SK-N-SH treated with all-trans-retinoic acid at 6 μM for 48 hours (cell line): ENCODE data around the gene STAG1.
"Not testable (repeated sequence)": the region's sequence is repeated elsewhere in the genome, so short reads cannot be mapped to it uniquely, and the experiment has no call there.

Source experiments
- ATAC-seq: fragments of 200-7000 bp; cut with Tn5 transposase; 3 replicates; pipeline ENCODE4 v1.9.1; 2020; ENCODE audit warnings: mild to moderate bottlenecking, moderate library complexity
- ARNTL ChIP-seq: fragments of 450-650 bp; formaldehyde crosslinking; IDR thresholded peaks from 2 replicates; pipeline ENCODE4 v1.5.0; 2020; ENCODE audit warnings: low read depth, mild to moderate bottlenecking, moderate library complexity, borderline replicate concordance
- BACH2 ChIP-seq: fragments of 250-450 bp; sonication (Bioruptor Pico); IDR thresholded peaks from 2 replicates; pipeline ENCODE4 v1.9.0; 2021; ENCODE audit warnings: mild to moderate bottlenecking, borderline replicate concordance
- CREB5 ChIP-seq: fragments of 250-450 bp; sonication (Bioruptor Pico); IDR thresholded peaks from 2 replicates; pipeline ENCODE4 v1.5.1; 2020; ENCODE audit warnings: low read depth, mild to moderate bottlenecking, moderate library complexity
- CSDC2 ChIP-seq: fragments of 250-450 bp; sonication (Bioruptor Pico); IDR thresholded peaks from 2 replicates; pipeline ENCODE4 v1.5.0; 2020; ENCODE audit warnings: mild to moderate bottlenecking, moderate library complexity
- CSRNP3 ChIP-seq: fragments of 250-450 bp; sonication (Bioruptor Pico); IDR thresholded peaks from 2 replicates; pipeline ENCODE4 v1.5.1; 2021; ENCODE audit warnings: mild to moderate bottlenecking, moderate library complexity
- ESRRG ChIP-seq: fragments of 250-450 bp; sonication (Bioruptor Pico); IDR thresholded peaks from 2 replicates; pipeline ENCODE4 v1.6.1; 2021; ENCODE audit warnings: mild to moderate bottlenecking
- GLIS3 ChIP-seq: fragments of 250-450 bp; sonication (Bioruptor Pico); IDR thresholded peaks from 2 replicates; pipeline ENCODE4 v1.5.0; 2020; ENCODE audit warnings: mild to moderate bottlenecking, moderate library complexity
- ISL1 ChIP-seq: fragments of 250-450 bp; sonication (Bioruptor Pico); IDR thresholded peaks from 2 replicates; pipeline ENCODE4 v2.1.2; 2022; ENCODE audit warnings: mild to moderate bottlenecking, moderate library complexity
- OSR1 ChIP-seq: fragments of 250-450 bp; sonication (Bioruptor Pico); IDR thresholded peaks from 2 replicates; pipeline ENCODE4 v1.8.0; 2022; ENCODE audit warnings: moderate library complexity, mild to moderate bottlenecking, inconsistent platforms
- PATZ1 ChIP-seq: fragments of 250-450 bp; sonication (Bioruptor Pico); IDR thresholded peaks from 2 replicates; pipeline ENCODE4 v1.8.0; 2020; ENCODE audit warnings: mild to moderate bottlenecking, moderate library complexity, borderline replicate concordance
- POU6F1 ChIP-seq: fragments of 250-450 bp; sonication (Bioruptor Pico); IDR thresholded peaks from 2 replicates; pipeline ENCODE4 v1.8.0; 2021; ENCODE audit warnings: low read depth, mild to moderate bottlenecking, moderate library complexity, borderline replicate concordance
- PPARA ChIP-seq: fragments of 250-450 bp; sonication (Bioruptor Pico); IDR thresholded peaks from 2 replicates; pipeline ENCODE4 v1.5.0; 2020; ENCODE audit warnings: mild to moderate bottlenecking, borderline replicate concordance
- RARB ChIP-seq: fragments of 250-450 bp; sonication (Bioruptor Pico); IDR thresholded peaks from 2 replicates; pipeline ENCODE4 v1.8.0; 2021; ENCODE audit warnings: mild to moderate bottlenecking, moderate library complexity
- SNAI2 ChIP-seq: fragments of 250-450 bp; sonication (Bioruptor Pico); IDR thresholded peaks from 2 replicates; pipeline ENCODE4 v1.5.0; 2020; ENCODE audit warnings: mild to moderate bottlenecking, moderate library complexity
- TCF4 ChIP-seq: fragments of 250-450 bp; sonication (Bioruptor Pico); IDR thresholded peaks from 2 replicates; pipeline ENCODE4 v1.8.0; 2021; ENCODE audit warnings: mild to moderate bottlenecking, moderate library complexity, borderline replicate concordance
- TOX ChIP-seq: fragments of 250-450 bp; sonication (Bioruptor Pico); IDR thresholded peaks from 2 replicates; pipeline ENCODE4 v1.8.0; 2021; ENCODE audit warnings: mild to moderate bottlenecking, moderate library complexity, borderline replicate concordance
- ZC3H10 ChIP-seq: fragments of 250-450 bp; sonication (Bioruptor Pico); IDR thresholded peaks from 2 replicates; pipeline ENCODE4 v1.5.1; 2021; ENCODE audit warnings: mild to moderate bottlenecking, moderate library complexity
- ZFP3 ChIP-seq: fragments of 250-450 bp; sonication (Bioruptor Pico); IDR thresholded peaks from 2 replicates; pipeline ENCODE4 v1.5.0; 2020; ENCODE audit warnings: mild to moderate bottlenecking, moderate library complexity
- ZFP30 ChIP-seq: fragments of 450-650 bp; formaldehyde crosslinking; IDR thresholded peaks from 2 replicates; pipeline ENCODE4 v1.5.0; 2022; ENCODE audit warnings: mild to moderate bottlenecking, moderate library complexity
- ZNF565 ChIP-seq: fragments of 450-650 bp; formaldehyde crosslinking; conservative IDR thresholded peaks from 2 replicates; pipeline ENCODE4 v1.5.0; 2020; ENCODE audit warnings: low read depth, mild to moderate bottlenecking, moderate library complexity
- ZNF70 ChIP-seq: fragments of 450-650 bp; formaldehyde crosslinking; IDR thresholded peaks from 2 replicates; pipeline ENCODE4 v1.5.0; 2020; ENCODE audit warnings: mild to moderate bottlenecking, moderate library complexity
- ZNF8 ChIP-seq: fragments of 450-650 bp; formaldehyde crosslinking; IDR thresholded peaks from 2 replicates; pipeline ENCODE4 v1.5.0; 2020; ENCODE audit warnings: mild to moderate bottlenecking, moderate library complexity

Gene STAG1

GRCh38 chr3:136740351-136740958, 11.7 kb downstream of the STAG1 start:
- ATAC-seq = no peak
- TF ChIP-seq RARB (CRISPR knock-in tag) (no peak), ESRRG (CRISPR knock-in tag) (no peak), PPARA (CRISPR knock-in tag) (no peak), CREB5 (CRISPR knock-in tag) (no peak), ZNF8 (CRISPR knock-in tag) (no peak), ZFP3 (CRISPR knock-in tag) (no peak), TOX (CRISPR knock-in tag) (no peak), OSR1 (CRISPR knock-in tag) (no peak), ZNF565 (no peak), ZNF70 (CRISPR knock-in tag) (no peak), ZC3H10 (CRISPR knock-in tag) (no peak)

- not testable (repeated sequence) for ATAC-seq
Observed at GRCh38 chr3:136736950-136737349, 15.2 kb downstream of the STAG1 start.

GRCh38 chr3:136735103-136735502, 17.1 kb downstream of the STAG1 start:
- no peak for ATAC-seq
- TF ChIP-seq ZFP3 (CRISPR knock-in tag) (no peak), CSRNP3 (CRISPR knock-in tag) (no peak), TCF4 (no peak), POU6F1 (no peak), OSR1 (CRISPR knock-in tag) (no peak), GLIS3 (no peak), TOX (CRISPR knock-in tag) (no peak), RARB (CRISPR knock-in tag) (no peak), ARNTL (CRISPR knock-in tag) (no peak), BACH2 (CRISPR knock-in tag) (no peak), SNAI2 (no peak), ZNF70 (CRISPR knock-in tag) (no peak), PPARA (CRISPR knock-in tag) (no peak), CREB5 (CRISPR knock-in tag) (no peak), CSDC2 (CRISPR knock-in tag) (no peak), ZFP30 (CRISPR knock-in tag) (no peak), ZC3H10 (CRISPR knock-in tag) (no peak), ISL1 (CRISPR knock-in tag) (no peak)

- ATAC-seq = peak; percentile 53; the same call in 2 of the 3 replicates
- no peak for TF ChIP-seq TOX (CRISPR knock-in tag)
- TF ChIP-seq SNAI2 = no peak
- TF ChIP-seq POU6F1 = no peak
- TF ChIP-seq PATZ1 = no peak
- TF ChIP-seq CSRNP3 (CRISPR knock-in tag) = no peak
- no peak for TF ChIP-seq ZC3H10 (CRISPR knock-in tag)
- no peak for TF ChIP-seq ZFP30 (CRISPR knock-in tag)
- no peak for TF ChIP-seq PPARA (CRISPR knock-in tag)
- TF ChIP-seq ESRRG (CRISPR knock-in tag) = no peak
- TF ChIP-seq ZNF8 (CRISPR knock-in tag) = no peak
- no peak for TF ChIP-seq ZNF70 (CRISPR knock-in tag)
- no peak for TF ChIP-seq TCF4
Observed at GRCh38 chr3:136734382-136735070, 17.7 kb downstream of the STAG1 start.
